Measurements from ENCODE around the gene METTL9. TPM values are rescaled to one million over a fixed set of nuclear protein-coding genes. Genes with fewer than 3 reads are reported as not detected.
"Not testable (repeated sequence)": the region's sequence is repeated elsewhere in the genome, so short reads cannot be mapped to it uniquely, and the experiment has no call there.

METTL9 gene
- total RNA-seq, 1 experiment from 2014 or later: 67.6 TPM

DNA sequence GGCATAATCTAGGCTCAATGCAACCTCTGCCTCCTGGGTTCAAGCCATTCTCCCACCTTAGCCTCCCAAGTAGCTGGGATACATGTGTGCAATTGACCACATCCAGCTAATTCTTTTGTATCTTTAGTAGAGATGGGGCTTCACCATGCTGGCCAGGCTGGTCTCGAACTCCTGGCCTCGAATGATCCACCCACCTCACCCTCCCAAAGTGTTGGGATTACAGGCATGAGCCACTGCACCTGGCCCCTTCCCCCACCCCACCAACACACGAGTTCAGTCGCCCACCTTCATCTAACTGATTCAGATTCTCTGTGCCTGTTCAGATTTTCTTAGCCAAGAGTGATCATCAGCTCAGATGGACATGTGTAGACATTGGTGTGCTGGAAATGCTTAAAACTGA lies 25.0 kb upstream of the METTL9 start:
- CTCF ChIA-PET: interaction anchor here (0.7 to 1.2 kb wide), 2 partner anchors 68 to 442 kb away, joined by 3 read pairs; no protein-coding TSS in a partner anchor
- POLR2A ChIA-PET: no interaction called here
- BruUV-seq (replicated peaks): no TSS peak
- Mint-ChIP-seq H3K36me3 (ENCODE audit: insufficient read depth, unreplicated experiment) (no peaks in the 10 kb centered on the region), H3K27ac (ENCODE audit: low read depth, unreplicated experiment) (no peak overlapping the region), H3K27me3 (ENCODE audit: insufficient read depth, unreplicated experiment) (peaks cover 20% of the 10 kb centered on the region), H3K4me1 (ENCODE audit: insufficient read depth, unreplicated experiment) (no peaks in the 10 kb centered on the region), H3K9me3 (ENCODE audit: unreplicated experiment) (no peaks in the 10 kb centered on the region), H3K4me3 (ENCODE audit: unreplicated experiment) (no peak overlapping the region)
- DNase-seq (ENCODE audit: unreplicated experiment): no peak
- TF ChIP-seq, protein P1, sequence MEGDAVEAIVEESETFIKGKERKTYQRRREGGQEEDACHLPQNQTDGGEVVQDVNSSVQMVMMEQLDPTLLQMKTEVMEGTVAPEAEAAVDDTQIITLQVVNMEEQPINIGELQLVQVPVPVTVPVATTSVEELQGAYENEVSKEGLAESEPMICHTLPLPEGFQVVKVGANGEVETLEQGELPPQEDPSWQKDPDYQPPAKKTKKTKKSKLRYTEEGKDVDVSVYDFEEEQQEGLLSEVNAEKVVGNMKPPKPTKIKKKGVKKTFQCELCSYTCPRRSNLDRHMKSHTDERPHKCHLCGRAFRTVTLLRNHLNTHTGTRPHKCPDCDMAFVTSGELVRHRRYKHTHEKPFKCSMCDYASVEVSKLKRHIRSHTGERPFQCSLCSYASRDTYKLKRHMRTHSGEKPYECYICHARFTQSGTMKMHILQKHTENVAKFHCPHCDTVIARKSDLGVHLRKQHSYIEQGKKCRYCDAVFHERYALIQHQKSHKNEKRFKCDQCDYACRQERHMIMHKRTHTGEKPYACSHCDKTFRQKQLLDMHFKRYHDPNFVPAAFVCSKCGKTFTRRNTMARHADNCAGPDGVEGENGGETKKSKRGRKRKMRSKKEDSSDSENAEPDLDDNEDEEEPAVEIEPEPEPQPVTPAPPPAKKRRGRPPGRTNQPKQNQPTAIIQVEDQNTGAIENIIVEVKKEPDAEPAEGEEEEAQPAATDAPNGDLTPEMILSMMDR (IDR thresholded peaks at IDR 0.05; ENCODE audit: unreplicated experiment): no peak
- intact Hi-C loops (cut with micrococcal nuclease): no loop called here

DNA sequence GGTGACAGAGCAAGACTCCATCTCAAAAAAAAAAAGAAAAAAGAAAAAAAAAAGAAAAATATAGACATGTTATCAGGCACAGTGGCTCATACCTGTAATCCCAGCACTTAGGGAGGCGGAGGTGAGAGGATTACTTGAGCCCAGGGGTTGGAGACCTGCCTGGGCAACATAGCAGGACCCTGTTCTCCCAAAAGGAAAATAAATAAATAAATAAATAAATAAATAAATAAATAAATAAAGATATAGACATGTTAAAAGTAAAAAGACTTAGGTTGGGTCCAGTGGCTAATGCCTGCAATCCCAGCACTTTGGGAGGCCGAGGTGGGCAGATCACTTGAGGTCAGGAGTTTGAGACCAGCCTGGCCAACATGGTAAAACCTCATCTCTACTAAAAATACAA lies 23.1 kb upstream of the METTL9 start:
- H3K27ac Mint-ChIP-seq (ENCODE audit: low read depth, unreplicated experiment); H3K36me3 Mint-ChIP-seq (ENCODE audit: insufficient read depth, unreplicated experiment); intact Hi-C loops (cut with micrococcal nuclease); H3K4me3 Mint-ChIP-seq (ENCODE audit: unreplicated experiment); POLR2A ChIA-PET; H3K9me3 Mint-ChIP-seq (ENCODE audit: unreplicated experiment); BruUV-seq (replicated peaks); H3K4me1 Mint-ChIP-seq (ENCODE audit: insufficient read depth, unreplicated experiment); DNase-seq (ENCODE audit: unreplicated experiment): not testable (repeated sequence)
- peaks cover 20% of the 10 kb centered on the region for H3K27me3 Mint-ChIP-seq (ENCODE audit: insufficient read depth, unreplicated experiment)
- CTCF ChIA-PET: interaction anchor here (0.6 kb wide), 1 partner anchor 56 kb away, joined by 3 read pairs; no protein-coding TSS in a partner anchor

DNA sequence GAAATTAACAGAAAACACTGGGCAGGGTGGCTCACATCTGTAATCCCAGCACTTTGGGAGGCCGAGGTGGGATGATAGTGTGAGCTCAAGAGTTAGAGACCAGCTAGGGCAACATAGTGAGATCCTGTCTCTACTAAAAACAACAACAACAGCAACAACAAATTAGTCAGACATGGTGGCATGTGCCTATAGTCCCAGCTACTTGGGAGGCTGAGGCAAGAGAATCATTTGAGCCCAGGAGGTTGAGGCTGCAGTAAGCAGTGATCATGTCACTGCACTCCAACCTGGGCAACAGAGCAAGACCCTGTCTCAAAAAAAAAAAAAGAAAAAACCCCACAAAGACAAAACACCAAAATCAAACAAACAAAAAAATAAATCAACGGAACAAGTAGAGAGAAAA lies 21.9 kb upstream of the METTL9 start:
- H3K27ac Mint-ChIP-seq (ENCODE audit: low read depth, unreplicated experiment); H3K4me1 Mint-ChIP-seq (ENCODE audit: insufficient read depth, unreplicated experiment); BruUV-seq (replicated peaks); intact Hi-C loops (cut with micrococcal nuclease); H3K4me3 Mint-ChIP-seq (ENCODE audit: unreplicated experiment); H3K36me3 Mint-ChIP-seq (ENCODE audit: insufficient read depth, unreplicated experiment); DNase-seq (ENCODE audit: unreplicated experiment); POLR2A ChIA-PET; H3K9me3 Mint-ChIP-seq (ENCODE audit: unreplicated experiment): not testable (repeated sequence)
- CTCF ChIA-PET: interaction anchor here (1.0 kb wide), 1 partner anchor 1120 kb away, joined by 3 read pairs; no protein-coding TSS in a partner anchor
- H3K27me3 Mint-ChIP-seq (ENCODE audit: insufficient read depth, unreplicated experiment): peaks cover 20% of the 10 kb centered on the region

DNA sequence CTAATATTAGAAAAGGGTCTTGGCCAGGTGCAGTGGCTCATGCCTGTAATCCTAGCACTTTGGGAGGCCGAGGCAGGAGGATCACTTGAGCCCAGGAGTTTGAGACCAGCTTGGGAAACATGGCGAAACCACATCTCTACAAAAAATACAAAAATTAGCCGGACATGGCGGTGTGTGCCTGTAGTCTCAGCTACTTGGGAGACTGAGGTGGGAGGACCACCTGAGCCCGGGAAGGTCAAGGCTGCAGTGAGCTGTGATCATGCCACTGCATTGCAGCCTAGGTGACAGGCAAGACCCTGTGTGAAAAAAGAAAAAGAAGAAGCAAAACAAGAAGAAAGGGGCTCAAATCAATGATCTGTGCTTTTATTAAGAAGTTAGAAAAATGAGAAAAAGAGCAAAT lies 21.1 kb upstream of the METTL9 start:
- CTCF ChIA-PET: interaction anchor here (0.6 to 1.9 kb wide), 3 partner anchors 12 to 1119 kb away, joined by 3 to 8 read pairs (median 3); no protein-coding TSS in a partner anchor
- H3K4me3 Mint-ChIP-seq (ENCODE audit: unreplicated experiment); intact Hi-C loops (cut with micrococcal nuclease); H3K9me3 Mint-ChIP-seq (ENCODE audit: unreplicated experiment); POLR2A ChIA-PET; H3K4me1 Mint-ChIP-seq (ENCODE audit: insufficient read depth, unreplicated experiment); H3K36me3 Mint-ChIP-seq (ENCODE audit: insufficient read depth, unreplicated experiment); DNase-seq (ENCODE audit: unreplicated experiment); BruUV-seq (replicated peaks); H3K27ac Mint-ChIP-seq (ENCODE audit: low read depth, unreplicated experiment): not testable (repeated sequence)
- H3K27me3 Mint-ChIP-seq (ENCODE audit: insufficient read depth, unreplicated experiment): peaks cover 20% of the 10 kb centered on the region

DNA sequence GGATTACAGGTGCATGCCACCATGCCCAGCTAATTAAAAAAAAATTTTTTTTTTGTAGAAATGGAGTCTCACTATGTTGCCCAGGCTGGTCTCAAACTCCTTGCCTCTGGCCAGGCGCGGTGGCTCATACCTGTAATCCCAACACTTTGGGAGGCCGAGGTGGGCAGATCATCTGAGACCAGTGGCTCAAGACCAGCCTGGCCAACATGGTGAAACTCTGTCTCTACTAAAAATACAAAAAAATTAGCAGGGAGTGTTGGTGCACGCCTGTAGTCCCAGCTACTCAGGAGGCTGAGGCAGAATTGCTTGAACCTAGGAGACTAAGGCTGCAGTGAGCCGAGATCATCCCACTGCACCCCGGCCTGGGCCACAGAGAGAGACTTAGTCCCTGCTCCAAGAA lies 19.2 kb upstream of the METTL9 start:
- intact Hi-C loops (cut with micrococcal nuclease); H3K27ac Mint-ChIP-seq (ENCODE audit: low read depth, unreplicated experiment); H3K4me1 Mint-ChIP-seq (ENCODE audit: insufficient read depth, unreplicated experiment); BruUV-seq (replicated peaks); H3K4me3 Mint-ChIP-seq (ENCODE audit: unreplicated experiment); H3K36me3 Mint-ChIP-seq (ENCODE audit: insufficient read depth, unreplicated experiment); POLR2A ChIA-PET; H3K9me3 Mint-ChIP-seq (ENCODE audit: unreplicated experiment); DNase-seq (ENCODE audit: unreplicated experiment): not testable (repeated sequence)
- CTCF ChIA-PET: interaction anchor here (0.6 to 1.9 kb wide), 4 partner anchors 11 to 1113 kb away, joined by 3 to 8 read pairs (median 3); no protein-coding TSS in a partner anchor
- peaks cover 20% of the 10 kb centered on the region for H3K27me3 Mint-ChIP-seq (ENCODE audit: insufficient read depth, unreplicated experiment)

DNA sequence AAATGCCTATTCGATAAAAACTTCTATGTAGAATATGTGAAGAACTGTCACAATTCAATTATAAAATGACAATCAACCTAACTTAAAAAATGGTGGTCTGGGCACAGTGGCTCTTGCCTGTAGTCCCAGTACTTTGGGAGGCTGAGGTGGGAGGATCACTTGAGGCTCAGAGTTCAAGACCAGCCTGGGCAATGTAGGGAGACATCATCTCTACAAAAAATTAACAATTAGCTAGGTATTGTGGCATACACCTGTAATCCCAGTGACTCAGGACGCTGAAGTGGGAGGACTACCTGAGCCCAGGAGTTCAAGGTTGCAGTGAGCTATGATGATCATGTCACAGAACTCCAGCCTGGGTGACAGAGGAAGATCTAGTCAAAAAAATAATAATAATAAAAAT lies 18.6 kb upstream of the METTL9 start:
- H3K27ac Mint-ChIP-seq (ENCODE audit: low read depth, unreplicated experiment): no peak overlapping the region
- DNase-seq (ENCODE audit: unreplicated experiment): no peak
- intact Hi-C loops (cut with micrococcal nuclease): no loop called here
- POLR2A ChIA-PET: interaction anchor here (0.9 kb wide), 1 partner anchor 1114 kb away, joined by 3 read pairs; no protein-coding TSS in a partner anchor
- TF ChIP-seq, protein P1 (IDR thresholded peaks at IDR 0.05; ENCODE audit: unreplicated experiment): no peak
- H3K4me1 Mint-ChIP-seq (ENCODE audit: insufficient read depth, unreplicated experiment): no peaks in the 10 kb centered on the region
- H3K9me3 Mint-ChIP-seq (ENCODE audit: unreplicated experiment): no peaks in the 10 kb centered on the region
- BruUV-seq (replicated peaks): no TSS peak
- H3K27me3 Mint-ChIP-seq (ENCODE audit: insufficient read depth, unreplicated experiment): peaks cover 20% of the 10 kb centered on the region
- H3K36me3 Mint-ChIP-seq (ENCODE audit: insufficient read depth, unreplicated experiment): no peaks in the 10 kb centered on the region
- CTCF ChIA-PET: interaction anchor here (0.9 to 1.2 kb wide), 4 partner anchors 14 to 425 kb away, joined by 3 read pairs; no protein-coding TSS in a partner anchor
- H3K4me3 Mint-ChIP-seq (ENCODE audit: unreplicated experiment): no peak overlapping the region

Measured in MCF 10A (cell line).